HG02970 (cell line): ENCODE data around the gene TERT.

Source experiments
- ATAC-seq: cut with Tn5 transposase; IDR thresholded peaks from one replicate; pipeline ENCODE4 v1.9.1; 2021; ENCODE audit warnings: mild to moderate bottlenecking, moderate library complexity, moderate number of reproducible peaks; ENCODE audit not compliant: unreplicated experiment, low FRiP score

The TERT gene

DNA sequence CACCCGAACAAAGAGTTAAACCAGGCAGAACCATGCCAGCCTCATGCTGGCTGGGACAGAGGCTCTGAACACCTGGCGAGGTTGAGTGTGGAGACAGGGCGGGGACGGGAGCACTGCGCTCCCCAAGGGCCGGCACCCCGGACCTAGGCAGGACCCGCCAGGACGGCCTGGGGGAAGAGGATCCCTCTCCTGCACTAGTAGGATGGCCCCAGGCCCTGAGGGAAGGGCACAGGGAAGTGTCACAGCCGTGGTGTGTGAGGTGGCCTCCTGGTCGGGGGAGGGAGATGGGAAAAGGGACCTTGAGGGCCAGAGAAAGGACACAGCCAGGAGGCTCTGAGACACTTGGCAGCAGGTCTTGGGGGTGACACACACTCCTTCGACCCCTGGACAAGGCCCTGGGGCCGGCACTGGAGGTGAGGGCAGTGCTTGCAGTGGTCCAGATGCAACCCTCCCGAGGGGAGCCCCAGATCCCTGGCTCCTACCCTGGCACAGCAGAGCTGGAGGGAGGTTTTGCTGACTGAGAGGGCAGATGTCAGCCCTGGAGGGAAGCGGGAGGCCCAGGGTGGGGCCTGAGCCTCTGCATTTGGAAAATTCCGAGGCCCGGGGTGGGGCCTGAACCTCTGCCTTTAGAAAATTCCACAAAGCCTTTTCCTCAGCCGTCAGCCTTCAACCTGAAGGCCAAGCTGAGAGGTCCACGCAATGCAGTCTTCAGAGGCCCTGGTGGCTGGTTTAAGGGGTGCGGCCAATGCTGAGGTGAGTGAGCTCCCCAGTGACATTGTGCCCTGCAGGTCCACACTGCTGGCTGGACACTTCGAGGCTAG is 24.8 kb upstream of the TERT start:
- no peak for ATAC-seq

DNA sequence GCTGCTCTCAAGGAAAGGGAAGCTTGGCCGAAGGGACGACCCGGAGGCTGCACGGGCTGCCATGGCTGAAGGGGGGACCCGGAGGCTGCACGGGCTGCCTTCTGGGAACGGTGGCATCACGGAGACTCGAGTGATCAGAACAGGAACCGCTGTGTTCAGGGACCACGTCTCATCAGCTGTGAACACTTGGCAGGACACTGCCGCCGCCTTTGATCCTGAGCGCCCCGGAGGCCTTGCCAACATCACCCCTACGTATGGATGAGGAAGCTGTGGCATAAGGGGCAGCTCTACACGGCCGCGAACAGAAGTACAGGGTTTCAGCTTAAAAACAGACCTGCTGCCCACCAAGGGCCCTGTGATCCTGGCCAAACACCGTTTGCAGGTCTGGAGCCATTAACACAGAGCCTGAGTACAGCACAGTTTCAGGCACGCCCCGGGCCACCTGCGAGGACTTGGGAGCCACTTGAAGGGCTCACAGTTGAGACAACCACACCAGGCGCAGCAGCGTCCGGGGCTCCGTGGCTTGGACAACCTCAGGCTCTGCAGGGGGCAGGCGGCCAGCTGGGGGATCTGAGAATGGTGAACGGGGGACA is 23.9 kb upstream of the TERT start:
- ATAC-seq: no peak

- no peak for ATAC-seq
Measured at GRCh38 chr5:1317921-1318565, 23.2 kb upstream of the TERT start.

DNA sequence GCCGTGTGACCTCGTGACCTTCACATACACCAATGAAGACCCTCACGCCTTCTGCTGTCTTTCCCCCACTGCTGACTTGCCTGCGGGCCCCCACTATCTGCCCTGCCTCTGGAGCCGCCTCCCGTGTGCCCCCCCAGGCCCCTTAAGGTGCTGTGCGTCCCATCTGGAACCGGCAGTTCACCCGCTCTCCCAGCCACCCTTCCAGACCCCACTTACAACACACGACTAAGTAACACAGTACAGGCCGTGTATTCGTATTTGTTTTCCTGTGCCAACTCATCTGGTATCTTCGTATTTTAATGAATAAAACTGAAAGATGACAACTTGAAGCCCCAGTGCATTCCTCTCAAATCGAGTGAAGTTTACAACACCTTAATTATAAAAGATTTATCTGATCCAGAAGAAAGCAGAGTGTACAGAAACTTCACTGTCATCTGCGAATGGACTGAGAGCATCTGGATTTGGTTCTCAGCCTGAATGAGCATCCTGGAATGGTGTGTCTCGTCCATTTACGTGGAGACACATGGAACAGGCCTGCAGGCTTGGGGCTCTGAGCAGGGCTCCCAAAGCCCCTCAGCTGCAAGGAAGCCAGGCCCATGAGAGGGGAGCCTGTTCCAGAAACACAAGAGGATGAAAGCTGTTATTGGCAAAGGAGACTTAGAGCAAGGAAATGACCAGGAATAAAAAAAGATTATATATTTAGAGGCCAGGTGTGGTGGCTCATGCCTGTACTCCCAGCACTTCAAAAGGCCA is 21.9 kb upstream of the TERT start:
- ATAC-seq: no peak

GRCh38 chr5:1315709-1316587 is 21.1 kb upstream of the TERT start:
- peak; percentile 38 for ATAC-seq

DNA sequence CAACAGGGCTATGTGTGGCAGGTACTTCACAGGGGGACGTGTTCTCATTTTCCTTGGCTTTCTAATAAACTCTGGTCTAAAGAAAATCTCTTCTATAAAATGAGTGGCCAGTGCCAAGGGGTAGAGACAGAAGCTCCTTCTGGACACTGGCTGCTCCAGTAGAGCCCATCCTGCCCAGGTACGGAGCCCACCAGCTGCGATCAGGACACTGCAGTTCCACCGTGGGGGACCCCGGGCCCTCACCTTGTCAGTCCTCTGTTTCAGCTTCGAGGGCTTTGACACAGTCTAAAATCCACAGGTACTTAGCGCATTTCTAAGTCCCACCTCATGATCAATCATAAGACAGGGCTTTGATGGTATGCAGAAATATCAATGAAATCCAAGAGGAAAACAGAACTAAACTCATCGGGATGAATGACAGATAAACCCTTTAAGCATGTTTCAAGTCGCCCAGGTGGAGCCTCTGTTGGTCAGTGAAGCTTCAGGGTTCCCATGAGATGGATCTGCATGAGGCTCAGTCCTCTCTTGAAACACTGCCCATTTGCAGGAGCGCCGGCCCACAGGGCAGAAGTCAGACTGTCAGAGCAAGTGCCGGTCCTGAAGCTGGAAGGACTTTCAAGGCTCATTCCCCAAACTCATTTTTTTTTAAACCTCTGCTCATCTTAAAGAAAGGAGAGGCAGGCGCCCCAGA is 20.3 kb upstream of the TERT start:
- no peak for ATAC-seq

GRCh38 chr5:1314564-1314982 is 19.7 kb upstream of the TERT start:
- ATAC-seq: no peak

- ATAC-seq: peak; percentile 74
Measured at GRCh38 chr5:1312993-1313833, 18.3 kb upstream of the TERT start.

- no peak for ATAC-seq
Measured at GRCh38 chr5:1312206-1312605, 17.3 kb upstream of the TERT start.

GRCh38 chr5:1311439-1312055 is 16.7 kb upstream of the TERT start:
- no peak for ATAC-seq

- ATAC-seq: no peak
Measured at GRCh38 chr5:1310118-1310517, 15.2 kb upstream of the TERT start.

- ATAC-seq: no peak
Measured at GRCh38 chr5:1304033-1304432, 9.2 kb upstream of the TERT start.

DNA sequence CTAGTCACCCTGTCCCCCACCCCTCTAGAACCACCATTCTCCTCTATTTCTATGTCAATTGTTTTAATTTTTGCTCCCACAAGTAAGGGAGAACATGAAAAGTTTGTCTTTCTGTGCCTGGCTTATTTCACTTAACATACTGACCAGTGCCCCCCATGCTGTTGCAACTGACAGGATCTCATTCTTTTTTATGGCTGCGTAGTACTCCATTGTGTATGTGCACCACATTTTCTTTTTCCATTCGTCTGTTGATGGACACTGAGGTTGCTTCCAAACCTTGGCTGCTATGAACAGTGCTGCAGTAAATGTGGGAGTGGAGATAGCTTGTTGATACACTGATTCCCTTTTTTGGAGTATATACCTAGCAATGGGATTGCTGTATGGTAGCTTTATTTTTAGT is 7.4 kb upstream of the TERT start:
- no peak for ATAC-seq

GRCh38 chr5:1300581-1301083 is 5.8 kb upstream of the TERT start:
- ATAC-seq: no peak

DNA sequence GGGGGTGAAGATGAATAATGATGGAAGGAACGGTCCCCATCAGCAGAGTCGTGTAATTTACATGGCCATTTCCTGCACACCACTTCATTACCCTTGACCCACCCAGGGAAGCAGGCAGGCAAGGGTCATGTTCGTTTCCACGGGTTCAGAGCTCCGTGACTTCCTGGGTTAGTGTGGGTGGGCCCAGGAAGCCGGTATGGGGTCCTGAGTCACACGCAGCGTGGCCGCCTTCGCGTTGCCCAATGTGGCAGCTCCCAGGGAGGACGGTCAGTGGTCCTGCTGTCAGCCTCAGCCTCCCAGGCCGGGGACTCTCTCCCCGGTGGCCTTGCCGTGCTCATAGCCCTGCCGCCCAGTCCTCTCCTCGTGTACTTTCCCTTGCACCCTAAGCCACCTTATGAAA is 5.1 kb upstream of the TERT start:
- ATAC-seq: no peak

DNA sequence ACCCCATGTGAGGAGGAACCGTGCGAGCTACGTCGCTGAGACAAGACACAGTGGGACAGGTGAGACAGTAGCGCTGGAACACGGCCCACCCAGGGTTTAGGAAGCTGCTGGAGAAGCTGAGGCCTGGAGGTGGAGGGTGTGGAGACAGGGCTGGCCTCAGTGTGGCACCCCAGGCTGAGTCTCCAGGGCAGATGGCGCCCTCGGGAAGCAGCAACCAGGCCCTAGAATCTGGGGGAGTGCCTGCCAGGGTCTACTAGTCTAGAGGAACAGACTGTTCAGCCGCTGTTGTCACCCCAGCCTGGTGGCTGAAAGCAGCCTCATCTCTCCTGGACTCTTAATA is 4.6 kb upstream of the TERT start:
- ATAC-seq: no peak

- ATAC-seq: no peak
Measured at GRCh38 chr5:1298723-1299510, 4.0 kb upstream of the TERT start.
